ENCODE measurements around the gene SLC35A4.

The SLC35A4 gene, protein sequence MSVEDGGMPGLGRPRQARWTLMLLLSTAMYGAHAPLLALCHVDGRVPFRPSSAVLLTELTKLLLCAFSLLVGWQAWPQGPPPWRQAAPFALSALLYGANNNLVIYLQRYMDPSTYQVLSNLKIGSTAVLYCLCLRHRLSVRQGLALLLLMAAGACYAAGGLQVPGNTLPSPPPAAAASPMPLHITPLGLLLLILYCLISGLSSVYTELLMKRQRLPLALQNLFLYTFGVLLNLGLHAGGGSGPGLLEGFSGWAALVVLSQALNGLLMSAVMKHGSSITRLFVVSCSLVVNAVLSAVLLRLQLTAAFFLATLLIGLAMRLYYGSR

DNA sequence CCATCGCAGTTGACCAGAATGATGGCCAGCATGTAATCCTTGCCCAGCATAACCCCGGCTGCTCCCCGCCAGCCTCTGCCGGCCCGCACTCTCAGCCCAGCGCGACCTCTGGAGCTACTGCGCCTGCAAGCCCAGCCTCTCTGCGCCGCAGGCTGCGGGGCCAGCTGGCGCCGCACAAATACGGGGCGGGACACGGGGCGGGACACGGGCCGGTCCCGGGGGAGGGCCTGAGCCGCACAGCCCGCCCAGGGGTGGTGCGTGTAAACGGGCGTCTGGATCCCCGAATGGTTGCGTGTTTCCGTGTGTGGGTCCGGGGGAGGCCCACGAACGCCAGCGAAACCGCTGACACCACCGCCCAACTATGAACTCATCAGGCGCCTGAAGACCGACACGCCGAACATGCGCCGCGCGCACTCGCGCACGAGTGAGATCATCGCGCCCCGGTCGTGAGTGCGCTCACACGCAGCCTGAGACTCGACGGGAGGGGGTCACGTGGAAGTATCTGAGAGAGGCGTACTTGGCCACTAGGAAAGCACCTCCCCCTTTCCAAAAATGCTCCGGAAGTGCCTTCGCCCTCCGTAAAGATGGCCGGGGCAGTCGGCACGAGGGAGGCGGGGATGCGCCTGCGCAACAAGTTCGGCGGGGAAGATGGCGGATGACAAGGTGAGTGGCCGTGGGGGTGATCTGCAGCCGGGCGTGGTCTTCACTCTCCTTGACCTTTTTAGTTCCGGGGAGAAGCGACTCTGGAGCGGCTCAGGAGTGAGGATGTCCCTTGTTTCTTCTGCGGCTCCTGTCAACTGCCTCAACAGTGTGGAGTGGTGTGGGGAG lies at the start of gene SLC35A4, which contains the start of gene APBB3:
TSS of gene SLC35A4 (plus strand) at position 633 of the 828 bp plus-strand sequence. CDS start 2,342 bp downstream, outside the sequence.
TSS of gene APBB3 (minus strand) at position 403 of the 828 bp plus-strand sequence. CDS start at position 50, 353 bp downstream.
- DNase-seq (ENCODE audit: low read depth) = peak; percentile 99
- peak within 1 kb of the TSS; percentile 93 for H3K4me3 ChIP-seq (ENCODE audit: low read depth, low read length)
- TF ChIP-seq CTCF (IDR thresholded peaks at IDR 0.05; ENCODE audit: insufficient read depth, low read depth, low read length, missing control alignments) = no peak

- no peak for TF ChIP-seq CTCF (IDR thresholded peaks at IDR 0.05; ENCODE audit: insufficient read depth, low read depth, low read length, missing control alignments)
- no peak for DNase-seq (ENCODE audit: low read depth)
- H3K4me3 ChIP-seq (ENCODE audit: low read depth, low read length) = no peak overlapping the region
Observed at GRCh38 chr5:140524003-140524402, 40.6 kb upstream of the SLC35A4 start.

GRCh38 chr5:140540227-140540626 lies 24.4 kb upstream of the SLC35A4 start:
- no peak for TF ChIP-seq CTCF (IDR thresholded peaks at IDR 0.05; ENCODE audit: insufficient read depth, low read depth, low read length, missing control alignments)
- no peak for DNase-seq (ENCODE audit: low read depth)
- no peak overlapping the region for H3K4me3 ChIP-seq (ENCODE audit: low read depth, low read length)

DNA sequence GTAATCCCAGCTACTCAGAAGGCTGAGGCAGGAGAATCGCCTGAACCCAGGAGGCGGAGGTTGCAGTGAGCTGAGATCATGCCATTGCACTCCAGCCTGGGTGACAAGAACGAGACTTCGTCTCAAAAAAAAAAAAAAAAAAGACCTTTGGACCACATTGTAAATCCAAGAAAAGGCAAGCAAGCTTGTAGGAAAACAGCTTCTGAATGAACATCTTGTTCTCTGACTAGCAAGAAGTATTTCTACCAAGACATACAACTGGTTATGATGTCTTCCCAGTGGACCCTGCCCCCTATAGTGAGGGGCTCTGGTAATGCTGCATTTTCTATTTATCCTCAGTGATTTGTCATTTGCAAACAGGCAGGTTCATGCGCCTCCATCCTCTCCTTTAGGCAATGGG lies 21.7 kb upstream of the SLC35A4 start:
- no peak for DNase-seq (ENCODE audit: low read depth)
- no peak for TF ChIP-seq CTCF (IDR thresholded peaks at IDR 0.05; ENCODE audit: insufficient read depth, low read depth, low read length, missing control alignments)
- no peak overlapping the region for H3K4me3 ChIP-seq (ENCODE audit: low read depth, low read length)

DNA sequence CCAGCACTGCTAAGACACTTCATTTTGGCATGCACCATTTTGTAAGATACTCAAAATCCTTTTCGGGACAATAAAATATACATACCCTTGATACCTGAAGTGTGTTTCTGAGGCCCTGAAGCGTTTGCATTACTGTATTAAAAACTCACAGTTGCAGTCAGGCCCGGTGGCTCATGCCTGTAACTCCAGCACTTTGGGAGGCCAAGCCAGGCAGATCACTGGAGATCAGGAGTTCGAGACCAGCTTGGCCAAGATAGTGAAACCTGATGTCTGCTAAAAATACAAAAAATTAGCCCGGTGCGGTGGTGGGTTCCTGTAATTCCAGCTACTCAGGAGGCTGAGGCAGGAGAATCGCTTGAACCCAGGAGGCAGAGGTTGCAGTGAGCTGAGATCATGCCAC lies 19.6 kb upstream of the SLC35A4 start:
- no peak for DNase-seq (ENCODE audit: low read depth)
- TF ChIP-seq CTCF (IDR thresholded peaks at IDR 0.05; ENCODE audit: insufficient read depth, low read depth, low read length, missing control alignments) = no peak
- no peak overlapping the region for H3K4me3 ChIP-seq (ENCODE audit: low read depth, low read length)

- no peak overlapping the region for H3K4me3 ChIP-seq (ENCODE audit: low read depth, low read length)
- DNase-seq (ENCODE audit: low read depth) = no peak
- no peak for TF ChIP-seq CTCF (IDR thresholded peaks at IDR 0.05; ENCODE audit: insufficient read depth, low read depth, low read length, missing control alignments)
Observed at GRCh38 chr5:140545606-140546005, 19.0 kb upstream of the SLC35A4 start.

Measured in GM12865 (cell line).